ENCODE data around the gene GALNT15.

DNA sequence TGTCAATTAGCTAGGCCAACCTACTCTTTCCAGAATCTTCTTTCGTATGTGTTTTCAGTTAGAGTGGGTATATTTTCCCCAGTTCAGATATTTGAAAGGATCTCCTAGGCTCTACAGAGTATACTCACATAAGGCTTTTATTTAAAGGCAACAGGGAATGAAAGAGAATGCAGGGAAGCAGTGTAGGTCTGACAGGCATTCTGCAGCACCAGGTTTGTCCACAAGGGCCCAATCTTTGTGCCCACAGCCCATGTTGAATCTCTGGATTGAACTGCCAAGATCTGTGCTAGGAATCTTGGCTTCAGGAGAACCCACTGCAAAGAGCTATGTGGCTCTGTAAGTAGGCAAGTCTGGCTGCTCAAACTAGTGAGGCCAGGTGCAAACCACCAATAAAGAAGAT, 24.2 kb upstream of the GALNT15 start:
- TF ChIP-seq, protein P1, sequence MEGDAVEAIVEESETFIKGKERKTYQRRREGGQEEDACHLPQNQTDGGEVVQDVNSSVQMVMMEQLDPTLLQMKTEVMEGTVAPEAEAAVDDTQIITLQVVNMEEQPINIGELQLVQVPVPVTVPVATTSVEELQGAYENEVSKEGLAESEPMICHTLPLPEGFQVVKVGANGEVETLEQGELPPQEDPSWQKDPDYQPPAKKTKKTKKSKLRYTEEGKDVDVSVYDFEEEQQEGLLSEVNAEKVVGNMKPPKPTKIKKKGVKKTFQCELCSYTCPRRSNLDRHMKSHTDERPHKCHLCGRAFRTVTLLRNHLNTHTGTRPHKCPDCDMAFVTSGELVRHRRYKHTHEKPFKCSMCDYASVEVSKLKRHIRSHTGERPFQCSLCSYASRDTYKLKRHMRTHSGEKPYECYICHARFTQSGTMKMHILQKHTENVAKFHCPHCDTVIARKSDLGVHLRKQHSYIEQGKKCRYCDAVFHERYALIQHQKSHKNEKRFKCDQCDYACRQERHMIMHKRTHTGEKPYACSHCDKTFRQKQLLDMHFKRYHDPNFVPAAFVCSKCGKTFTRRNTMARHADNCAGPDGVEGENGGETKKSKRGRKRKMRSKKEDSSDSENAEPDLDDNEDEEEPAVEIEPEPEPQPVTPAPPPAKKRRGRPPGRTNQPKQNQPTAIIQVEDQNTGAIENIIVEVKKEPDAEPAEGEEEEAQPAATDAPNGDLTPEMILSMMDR (IDR thresholded peaks at IDR 0.05) = no peak
- no peak for TF ChIP-seq EZH2 (IDR thresholded peaks at IDR 0.05)
